Neutrophil (primary cell): ENCODE measurements around the gene SLC40A1.

Experiments
- H3K27ac ChIP-seq: fragments of 200-600 bp; sonication (generic); 2 replicates; pipeline ENCODE4 v1.5.1; 2016; ENCODE audit warnings: mild to moderate bottlenecking, moderate library complexity
- H3K27me3 ChIP-seq: fragments of 200-600 bp; sonication (generic); 2 replicates; pipeline ENCODE4 v1.6.0; 2016; ENCODE audit warnings: mild to moderate bottlenecking
- H3K36me3 ChIP-seq: fragments of 200-600 bp; sonication (generic); 2 replicates; pipeline ENCODE4 v1.5.1; 2017
- H3K4me1 ChIP-seq, 2 experiments: fragments of 200-600 bp in 1 of 2; sonication (generic) in 1 of 2; 1 replicate in 1 of 2; 2 replicates in 1 of 2; pipeline versions ENCODE4 v1.5.1 to v1.6.1; 2013 to 2016; ENCODE audit warnings: low read depth in 1 of 2, low read length in 1 of 2, mild to moderate bottlenecking in 1 of 2, moderate library complexity in 1 of 2; ENCODE audit not compliant: control insufficient read depth in 1 of 2, insufficient read depth in 1 of 2
- H3K4me3 ChIP-seq, 2 experiments: fragments of 200-600 bp in 1 of 2; sonication (generic) in 1 of 2; 1 replicate in 1 of 2; 2 replicates in 1 of 2; pipeline ENCODE4 v1.5.1; 2013 to 2016; ENCODE audit warnings: low read depth in 1 of 2, low read length in 1 of 2, mild to moderate bottlenecking in 1 of 2, moderate library complexity in 1 of 2
- H3K9me3 ChIP-seq: fragments of 200-600 bp; sonication (generic); 2 replicates; pipeline ENCODE4 v1.5.1; 2016
- CTCF ChIP-seq: fragments of 200-600 bp; sonication (generic); IDR thresholded peaks from 2 replicates; pipeline ENCODE4 v1.5.1; 2016; ENCODE audit warnings: antibody characterized with exemption

SLC40A1 gene

GRCh38 chr2:189527812-189528592, 52.6 kb downstream of the SLC40A1 start:
- no peak overlapping the region for H3K27ac ChIP-seq

GRCh38 chr2:189527041-189527750, 53.4 kb downstream of the SLC40A1 start:
- H3K4me1 ChIP-seq = no peaks in the 10 kb centered on the region
- H3K27me3 ChIP-seq = no peaks in the 10 kb centered on the region
- H3K27ac ChIP-seq = no peak overlapping the region
- no peak for TF ChIP-seq CTCF
- no peaks in the 10 kb centered on the region for H3K9me3 ChIP-seq
- H3K36me3 ChIP-seq = no peaks in the 10 kb centered on the region
- no peak overlapping the region for H3K4me3 ChIP-seq

More at GRCh38 chr2:189527812-189528592, 52.6 kb downstream of the SLC40A1 start:
- no peak for TF ChIP-seq CTCF
- Histone ChIP-seq H3K4me1 (no peaks in the 10 kb centered on the region), H3K4me3 (no peak overlapping the region), H3K27me3 (no peaks in the 10 kb centered on the region), H3K36me3 (no peaks in the 10 kb centered on the region), H3K9me3 (no peaks in the 10 kb centered on the region)

GRCh38 chr2:189526241-189526640, 54.3 kb downstream of the SLC40A1 start:
- Histone ChIP-seq H3K27ac (no peak overlapping the region), H3K4me1 (no peaks in the 10 kb centered on the region), H3K9me3 (no peaks in the 10 kb centered on the region), H3K27me3 (no peaks in the 10 kb centered on the region), H3K36me3 (no peaks in the 10 kb centered on the region), H3K4me3 (no peak overlapping the region)
- TF ChIP-seq CTCF = no peak

- Histone ChIP-seq H3K4me3 (no peak overlapping the region), H3K36me3 (no peaks in the 10 kb centered on the region), H3K9me3 (no peaks in the 10 kb centered on the region), H3K27ac (no peak overlapping the region), H3K4me1 (no peaks in the 10 kb centered on the region), H3K27me3 (no peaks in the 10 kb centered on the region)
- no peak for TF ChIP-seq CTCF
These were observed 55.8 kb downstream of the SLC40A1 start for GRCh38 chr2:189524746-189525145.

- Histone ChIP-seq H3K27ac (no peak overlapping the region), H3K9me3 (no peaks in the 10 kb centered on the region), H3K36me3 (no peaks in the 10 kb centered on the region), H3K4me3 (no peak overlapping the region), H3K27me3 (no peaks in the 10 kb centered on the region), H3K4me1 (no peaks in the 10 kb centered on the region)
- TF ChIP-seq CTCF = no peak
These were observed 58.0 kb downstream of the SLC40A1 start for GRCh38 chr2:189522435-189523151.
